Stimulated activated CD8-positive, alpha-beta memory T cell treated with anti-CD3 and anti-CD28 coated beads, Interleukin-7, amount 100 ng/mL, for 4 hours (primary cell): ENCODE results near the gene PLEKHM3.

ENCODE experiments used
- DNase-seq, 2 donors: peaks; one replicate each; pipeline ENCODE4 v3.0.0-alpha.2; 2020; ENCODE audit warnings: low read depth in 2 of 2

PLEKHM3 gene

DNA sequence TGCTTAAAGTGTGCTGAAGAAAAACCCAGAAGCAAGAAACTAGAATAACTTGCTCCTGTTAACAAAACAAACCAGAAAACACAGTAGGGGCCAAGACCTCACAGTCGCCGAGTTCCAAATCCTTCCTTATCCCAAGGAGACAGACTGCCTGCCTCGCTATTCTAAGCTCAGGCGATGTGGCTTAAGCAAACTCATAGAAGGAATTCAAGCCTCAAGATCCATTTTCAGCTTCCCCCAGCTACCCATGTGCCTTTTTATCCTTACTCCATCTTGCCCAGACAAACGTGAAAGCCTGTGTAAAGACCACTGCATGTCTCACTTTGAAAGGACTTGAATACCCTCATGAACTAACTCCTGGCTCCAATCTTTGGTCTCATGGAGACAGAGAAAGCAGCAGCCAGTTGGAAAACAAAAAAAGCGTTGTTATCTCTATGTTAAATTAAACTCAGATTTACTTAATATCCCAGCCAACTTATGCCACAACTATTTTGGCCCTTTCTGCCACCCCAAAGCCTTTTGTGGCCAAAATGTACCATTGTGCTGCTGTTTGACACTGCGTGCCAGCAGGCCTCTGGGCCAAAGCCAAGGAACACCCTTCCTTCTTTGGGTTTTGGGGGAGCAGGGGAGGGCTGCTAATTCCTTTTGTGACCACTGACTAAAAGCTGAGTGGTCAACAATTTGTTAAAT is 132.5 kb downstream of the PLEKHM3 start:
- DNase-seq, result no peak

DNA sequence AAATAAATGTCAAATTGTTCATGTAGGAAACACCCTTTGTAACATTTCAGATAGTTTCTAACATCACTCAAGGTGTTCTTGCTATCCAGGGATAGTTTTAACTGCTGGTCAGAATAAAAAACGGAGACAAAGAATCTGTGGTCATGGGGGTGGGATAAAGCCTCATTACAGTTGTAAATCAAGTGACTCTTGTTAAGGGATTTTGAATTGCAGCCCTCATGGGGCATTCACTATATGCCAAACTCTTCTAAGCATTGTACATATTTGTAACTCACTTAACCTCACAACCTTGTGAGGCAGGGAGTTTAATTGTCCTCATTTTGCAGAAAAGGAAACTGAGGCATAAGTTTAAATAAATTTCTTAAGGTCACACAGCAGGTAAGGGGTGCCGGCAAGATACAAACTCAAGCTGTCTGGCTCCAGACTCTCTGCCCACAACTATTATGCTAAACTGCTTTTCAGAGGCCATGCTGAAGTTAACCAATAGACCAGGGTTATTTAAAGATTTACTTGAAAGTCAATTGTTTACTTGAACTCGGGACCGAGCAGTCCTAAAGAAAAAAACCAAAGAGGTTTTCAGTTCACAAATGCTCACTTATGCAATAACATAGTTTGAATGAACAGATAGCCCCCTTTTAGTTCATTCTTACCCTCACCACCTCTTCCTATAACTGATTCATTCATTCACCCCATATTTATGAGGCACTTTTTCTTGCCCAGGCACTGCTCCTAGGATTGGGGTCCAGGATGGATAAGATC is 134.1 kb downstream of the PLEKHM3 start:
- DNase-seq, result no peak

DNA sequence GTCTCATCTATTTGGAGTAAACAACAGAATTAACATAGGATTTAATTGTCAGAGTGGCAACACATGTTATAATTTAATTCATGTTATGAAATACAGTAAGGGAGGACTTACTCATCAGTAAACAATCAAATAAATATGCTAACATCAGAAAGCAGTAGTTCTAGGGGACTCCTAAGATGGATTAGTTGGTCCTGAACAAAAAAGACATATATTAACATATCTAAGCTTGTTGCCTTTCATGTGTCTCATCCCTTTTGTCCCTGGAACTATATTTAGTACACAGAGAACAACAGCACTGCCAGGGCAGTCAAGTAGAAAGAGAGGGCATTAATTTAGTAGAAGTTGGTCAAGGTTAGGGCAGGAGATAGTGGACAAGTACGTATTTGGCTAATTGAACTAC is 137.8 kb downstream of the PLEKHM3 start:
- no peak for DNase-seq

DNA sequence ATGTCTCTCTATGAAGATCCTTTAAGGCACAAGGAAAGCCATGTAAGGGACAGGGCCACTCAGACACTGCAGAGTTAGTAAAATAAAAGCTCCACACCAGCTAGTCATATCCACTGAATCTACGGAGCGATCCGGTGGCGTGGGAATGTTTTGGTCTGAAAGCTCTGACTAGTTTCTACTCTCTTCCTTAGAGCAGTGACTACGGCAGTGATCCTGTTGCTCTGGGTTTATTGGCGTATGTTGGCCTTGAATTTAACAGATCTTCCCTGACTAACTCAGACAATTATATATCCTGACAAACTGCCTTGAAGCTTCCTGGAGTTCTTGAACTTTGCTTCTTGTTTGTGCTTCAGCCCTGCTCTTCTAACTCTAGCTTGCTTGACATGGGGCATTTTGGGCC is 140.3 kb downstream of the PLEKHM3 start:
- no peak for DNase-seq

DNA sequence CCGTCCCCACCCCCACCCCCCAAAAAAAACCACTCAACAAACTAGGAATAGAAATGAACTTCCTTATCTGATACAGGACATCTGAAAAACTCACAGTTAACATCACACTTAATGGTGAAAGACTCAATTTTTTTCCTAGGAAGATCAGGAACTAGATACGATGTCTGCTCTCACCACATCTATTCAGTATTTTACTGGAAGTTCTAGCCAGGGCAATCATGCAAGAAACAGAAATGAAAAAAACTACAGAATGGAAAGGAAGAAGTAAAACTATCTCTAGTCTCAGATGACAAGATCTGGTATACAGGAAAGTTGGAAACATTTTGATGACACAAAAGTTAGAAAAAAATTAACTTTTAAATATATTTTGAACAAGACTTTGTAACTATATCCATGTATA is 141.2 kb downstream of the PLEKHM3 start:
- DNase-seq, result no peak

DNA sequence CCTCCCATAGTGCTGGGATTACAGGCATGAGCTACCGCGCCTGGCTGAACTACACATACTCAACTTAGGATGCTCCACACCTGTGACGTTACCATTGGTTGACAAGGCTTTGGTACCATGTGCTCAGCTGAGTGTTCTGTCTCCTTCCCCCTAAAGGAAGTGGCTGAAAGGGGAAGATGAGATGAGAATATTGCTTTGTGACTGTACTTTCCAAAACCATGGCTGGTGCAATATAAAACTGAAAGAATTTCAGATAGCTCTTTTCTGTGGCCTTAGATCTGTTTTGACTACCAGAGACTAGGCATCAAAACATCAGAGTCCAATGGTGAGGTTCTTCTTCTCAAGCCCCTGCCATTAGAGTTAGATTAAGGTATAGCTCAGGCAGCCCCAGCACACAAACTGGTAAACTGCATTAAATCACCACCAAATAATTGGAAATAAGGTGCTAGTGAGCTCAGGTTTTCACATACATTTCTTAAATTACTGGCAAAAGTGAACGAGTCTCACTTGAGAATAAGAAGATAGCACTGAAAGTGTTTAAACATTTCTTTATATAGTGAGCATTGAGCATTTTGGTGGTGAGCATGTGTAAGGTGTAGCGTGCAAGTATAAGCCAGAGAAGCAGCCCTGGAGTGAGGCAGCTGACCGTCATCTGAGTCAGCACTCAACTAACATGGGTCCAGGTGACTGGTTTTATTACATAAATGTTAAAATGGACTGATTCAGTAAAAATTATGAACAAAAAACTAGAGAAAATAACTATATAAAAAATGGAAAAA is 142.1 kb downstream of the PLEKHM3 start:
- DNase-seq, result no peak

DNA sequence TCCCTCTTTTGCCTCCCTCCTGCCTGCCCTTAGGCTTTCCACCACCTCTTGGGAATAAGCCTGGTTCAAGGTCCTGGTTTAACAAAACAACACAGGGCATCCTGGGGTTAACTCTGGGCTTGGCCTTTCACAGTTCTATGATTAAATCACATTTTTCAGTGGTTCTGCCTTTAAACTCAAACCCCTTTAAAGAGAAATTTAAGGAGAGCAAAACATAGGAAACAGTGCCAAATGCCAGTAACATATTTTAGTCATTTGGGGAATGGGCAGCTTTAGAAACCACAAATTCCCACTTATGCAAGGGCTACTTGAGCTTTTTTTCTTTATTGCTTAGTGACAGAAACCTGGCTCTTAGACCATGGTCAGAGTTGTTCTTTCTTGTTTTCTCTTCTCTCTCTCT is 143.4 kb downstream of the PLEKHM3 start:
- DNase-seq, result no peak

DNA sequence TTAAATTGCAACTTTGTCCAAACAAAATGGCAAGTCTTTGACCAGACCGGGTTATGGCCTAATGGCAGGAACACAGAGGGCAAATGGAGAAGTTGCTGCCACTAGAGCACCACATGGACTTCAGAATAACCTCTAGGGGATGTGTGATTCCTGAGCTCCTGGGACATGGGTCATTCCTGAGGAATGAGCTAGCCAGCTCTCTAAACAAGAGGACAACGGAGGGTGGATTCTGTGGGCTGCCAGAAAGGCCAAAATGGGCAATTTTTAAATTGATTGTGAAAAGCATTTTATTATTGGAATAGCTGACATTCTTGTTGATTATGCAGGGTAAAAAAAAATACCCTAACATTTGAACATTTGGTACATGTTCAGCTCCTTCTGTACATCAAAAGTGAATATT is 145.8 kb downstream of the PLEKHM3 start:
- no peak for DNase-seq

DNA sequence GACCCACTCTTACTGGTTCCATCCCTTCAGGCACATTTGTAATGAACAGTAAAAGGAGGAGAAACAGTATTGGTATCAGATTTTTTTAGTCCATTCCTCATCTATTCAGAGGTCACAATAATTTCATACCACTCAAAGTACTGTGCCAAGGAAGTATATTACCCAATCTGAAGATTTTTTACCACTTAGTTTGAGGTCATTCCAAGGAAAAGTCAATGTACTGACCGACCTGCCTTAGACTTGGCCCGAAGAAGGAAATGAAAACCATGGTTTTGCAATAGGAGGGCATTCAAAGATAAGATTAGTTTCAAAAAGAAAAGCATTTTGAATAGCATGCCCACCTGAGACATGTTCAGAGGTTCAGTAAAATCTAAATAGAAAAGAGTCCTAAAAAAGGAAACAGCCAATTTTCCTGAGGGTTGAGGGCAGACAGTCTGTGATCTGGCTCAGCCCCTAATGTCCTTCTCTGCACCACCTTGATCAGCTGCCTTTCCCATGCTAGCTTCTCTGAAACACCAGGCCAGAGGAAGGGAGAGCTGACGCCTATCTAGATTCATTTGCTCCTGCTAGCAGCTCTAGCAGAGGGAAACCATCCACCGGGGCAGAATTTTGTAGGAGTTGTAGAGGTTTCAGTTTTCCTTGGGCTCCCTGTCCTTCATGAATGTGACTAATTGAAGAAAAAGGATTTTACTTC is 148.3 kb downstream of the PLEKHM3 start:
- DNase-seq, result no peak

DNA sequence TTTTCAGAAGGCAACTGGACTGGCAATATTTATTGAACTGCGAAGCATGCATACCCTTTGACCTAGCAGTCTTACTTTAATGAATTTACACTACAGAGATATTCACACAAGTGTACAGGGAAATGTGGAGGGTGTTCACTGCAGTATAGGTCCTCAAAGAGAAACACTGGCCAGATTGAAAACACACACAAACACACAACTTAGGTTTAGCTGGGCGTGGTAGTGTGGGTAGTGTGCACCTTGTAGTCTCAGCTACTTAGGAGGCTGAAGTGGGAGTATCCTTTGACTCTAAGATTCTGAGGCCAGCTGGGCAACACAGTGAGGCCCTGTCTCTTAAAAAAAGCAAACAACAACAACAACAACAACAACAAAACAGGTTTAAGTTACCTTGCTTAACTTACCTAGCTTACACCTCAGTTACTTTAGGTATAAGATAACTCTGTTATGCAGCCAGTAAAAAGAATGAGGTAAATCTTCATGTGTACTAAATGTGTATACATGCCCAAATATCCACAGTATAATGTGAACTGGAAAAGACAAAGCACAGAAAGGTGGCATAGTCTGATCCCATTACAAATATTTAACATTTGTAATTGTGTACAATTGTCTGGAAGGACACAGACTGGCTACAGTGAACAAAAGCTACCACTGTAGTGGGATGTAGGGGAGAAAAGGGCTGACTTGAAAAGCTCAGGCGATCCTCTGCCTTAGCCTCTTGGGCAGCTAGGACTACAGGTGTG is 149.7 kb downstream of the PLEKHM3 start:
- DNase-seq, result no peak

DNA sequence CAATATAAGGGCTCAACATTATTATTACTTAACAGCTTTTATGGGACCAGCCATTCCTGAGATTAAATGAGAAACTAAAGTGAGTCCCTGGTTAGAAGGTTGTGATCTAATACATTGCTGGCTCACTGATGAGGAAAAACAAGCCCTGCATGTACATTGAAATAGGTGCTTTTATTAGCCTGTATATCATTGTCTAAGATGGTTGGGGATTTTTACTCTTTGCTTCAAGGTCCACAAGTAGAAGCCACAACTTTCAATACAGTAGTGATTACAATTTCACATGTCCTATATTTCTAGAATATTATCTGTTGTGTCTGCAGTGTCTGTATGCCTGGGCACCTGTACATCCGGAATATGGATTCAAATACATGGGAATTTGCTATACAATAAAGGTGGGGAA is 151.5 kb downstream of the PLEKHM3 start:
- DNase-seq, result no peak

DNA sequence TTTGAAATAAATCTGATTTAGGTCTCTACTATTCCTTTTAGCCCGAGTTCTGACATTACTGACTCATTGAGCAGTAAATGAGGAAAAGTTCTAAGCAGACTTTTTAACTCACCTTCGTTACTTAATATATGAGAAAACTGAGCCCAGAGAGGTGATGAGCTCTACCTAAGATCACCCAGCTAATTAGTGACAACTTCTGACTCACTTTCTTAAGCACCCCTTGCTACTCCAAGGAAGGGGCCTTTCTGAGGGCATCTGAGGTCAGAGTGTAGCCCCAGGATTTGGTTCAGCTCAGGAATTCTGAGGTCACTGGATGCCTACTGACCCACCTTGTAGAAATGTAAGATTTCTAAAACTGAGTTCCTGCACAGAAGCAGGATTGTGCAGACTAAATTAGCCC is 153.4 kb downstream of the PLEKHM3 start:
- no peak for DNase-seq

DNA sequence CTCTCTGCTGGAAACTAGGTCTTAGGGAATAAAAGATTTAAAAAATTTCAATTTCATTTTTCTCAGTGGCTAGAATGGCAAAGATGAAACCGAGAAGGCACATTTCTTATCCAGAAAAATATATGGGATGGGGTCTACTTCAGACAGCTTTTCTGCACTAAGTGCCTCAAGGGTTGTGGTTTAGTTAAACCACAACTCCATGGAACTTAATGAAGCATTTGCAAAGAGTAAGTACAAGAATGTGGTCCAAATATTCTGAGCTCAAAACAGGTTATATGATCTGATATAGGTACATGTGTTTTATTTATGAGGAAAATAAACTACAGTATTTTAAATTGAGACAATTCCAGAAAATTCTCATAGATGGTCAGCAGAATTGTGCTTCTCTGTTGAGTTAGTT is 153.8 kb downstream of the PLEKHM3 start:
- no peak for DNase-seq

DNA sequence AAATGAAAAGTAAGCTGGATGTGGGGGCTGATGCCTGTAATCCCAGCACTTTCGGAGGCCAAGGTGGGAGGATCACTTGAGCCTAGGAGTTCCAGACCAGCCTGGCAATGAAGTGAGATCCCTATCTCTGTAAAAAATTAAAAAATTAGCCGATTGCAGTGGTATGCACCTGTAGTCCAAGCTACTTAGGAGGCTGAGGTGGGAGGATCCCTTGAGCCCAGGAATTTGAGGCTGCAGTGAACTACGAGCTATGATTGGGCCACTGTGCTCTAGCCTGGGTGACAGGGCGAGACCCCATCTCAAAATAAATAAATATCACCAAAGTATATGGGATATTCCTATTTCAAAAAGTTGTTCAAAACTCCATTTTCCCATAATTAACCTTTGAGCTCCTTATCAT is 154.5 kb downstream of the PLEKHM3 start:
- no peak for DNase-seq

DNA sequence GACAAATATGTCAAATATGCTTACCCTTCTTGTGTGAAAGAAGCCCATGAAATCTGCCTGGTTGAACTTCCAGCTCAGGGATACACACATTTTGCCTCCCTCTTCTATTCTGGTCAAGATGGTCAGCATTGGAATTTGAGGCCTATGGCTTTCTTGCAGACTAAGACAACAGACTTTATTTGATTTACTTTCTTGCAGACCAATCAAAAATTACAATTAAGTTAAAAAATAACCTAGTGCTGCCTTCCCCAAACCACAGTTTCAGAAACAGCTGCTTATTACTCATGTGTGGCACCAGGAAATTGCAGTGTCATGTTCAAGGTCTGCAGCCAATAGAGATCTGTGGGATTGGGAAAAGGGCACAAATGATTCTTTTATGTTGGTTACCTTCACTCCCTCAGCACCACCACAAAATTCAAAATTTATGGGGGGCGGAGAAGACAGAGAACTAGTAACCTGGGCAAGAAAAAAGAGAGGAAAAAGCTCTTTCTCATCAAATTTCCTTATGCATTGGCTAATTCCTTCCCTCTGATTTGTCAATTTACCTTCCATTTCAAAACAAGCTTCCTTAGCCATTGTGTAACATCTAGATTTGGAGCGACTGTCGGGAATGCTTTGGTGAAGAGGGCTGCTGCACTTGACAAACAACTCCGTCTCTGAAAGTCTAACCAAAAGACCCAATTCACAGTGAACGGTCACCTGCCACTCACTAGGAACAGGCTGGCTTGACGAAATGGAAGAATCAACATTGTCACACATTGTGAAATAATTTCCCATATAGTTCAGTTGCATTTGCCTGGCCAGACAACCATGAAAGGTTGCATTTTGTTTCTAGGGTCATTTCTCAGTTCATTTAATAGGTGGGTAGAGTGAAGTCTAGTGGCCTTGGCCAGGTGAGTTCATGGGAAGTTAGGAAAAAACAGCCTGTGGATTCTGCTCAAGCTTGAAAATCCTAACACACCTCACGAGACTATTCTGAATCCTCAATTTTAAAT is 155.2 kb downstream of the PLEKHM3 start:
- DNase-seq, result no peak

DNA sequence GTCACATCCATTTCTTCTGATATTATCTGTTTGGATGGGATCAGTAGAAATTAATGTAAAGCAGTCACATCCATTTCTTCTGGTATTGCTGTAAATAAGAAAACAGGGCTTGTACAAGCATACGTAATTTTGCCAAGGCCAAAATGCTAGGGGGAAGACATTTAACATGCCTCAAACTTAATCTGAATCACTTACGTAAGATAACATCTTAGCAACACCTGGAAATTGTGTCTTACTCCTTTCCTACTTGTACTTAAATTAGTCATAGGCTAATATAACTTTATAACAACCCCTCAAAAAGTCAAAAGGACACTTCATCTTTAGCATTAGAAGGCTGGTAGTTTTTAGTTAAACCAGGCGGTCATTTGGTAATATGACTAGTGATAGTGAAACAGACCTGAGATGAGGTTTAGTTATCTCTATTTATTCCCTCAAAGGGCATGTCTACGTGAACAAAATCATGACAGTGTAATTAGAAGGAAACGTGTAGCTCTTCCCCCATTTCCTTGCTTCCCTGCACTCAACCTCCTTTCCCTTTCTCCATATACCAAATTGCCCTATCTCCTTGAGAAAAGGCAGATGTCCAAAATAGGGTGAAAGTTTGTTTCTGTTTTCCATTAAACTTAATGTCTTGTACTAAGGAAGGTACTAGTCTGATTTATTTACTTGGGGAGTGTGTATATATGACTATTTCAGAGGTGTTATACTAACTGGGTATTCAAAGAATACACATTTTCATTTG is 156.3 kb downstream of the PLEKHM3 start:
- no peak for DNase-seq

DNA sequence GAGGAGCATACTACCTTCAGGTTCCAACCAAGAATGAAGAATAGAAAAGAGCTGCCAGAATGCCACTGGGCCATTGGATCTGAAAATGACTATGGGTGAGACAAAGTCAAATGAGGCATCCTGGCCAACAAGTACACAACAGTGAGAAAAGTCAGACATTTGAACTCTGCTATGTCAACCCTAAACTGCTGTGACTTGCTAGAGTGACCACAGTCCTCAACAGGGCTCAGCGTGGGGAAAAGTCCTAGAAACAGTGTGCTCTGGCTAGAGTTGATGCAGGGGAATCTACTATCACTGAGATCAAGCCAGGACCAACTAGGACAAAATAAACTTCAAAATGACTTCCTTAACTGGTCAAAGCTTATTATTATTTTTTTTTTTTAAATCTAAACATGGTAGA is 157.4 kb downstream of the PLEKHM3 start:
- DNase-seq, result no peak

DNA sequence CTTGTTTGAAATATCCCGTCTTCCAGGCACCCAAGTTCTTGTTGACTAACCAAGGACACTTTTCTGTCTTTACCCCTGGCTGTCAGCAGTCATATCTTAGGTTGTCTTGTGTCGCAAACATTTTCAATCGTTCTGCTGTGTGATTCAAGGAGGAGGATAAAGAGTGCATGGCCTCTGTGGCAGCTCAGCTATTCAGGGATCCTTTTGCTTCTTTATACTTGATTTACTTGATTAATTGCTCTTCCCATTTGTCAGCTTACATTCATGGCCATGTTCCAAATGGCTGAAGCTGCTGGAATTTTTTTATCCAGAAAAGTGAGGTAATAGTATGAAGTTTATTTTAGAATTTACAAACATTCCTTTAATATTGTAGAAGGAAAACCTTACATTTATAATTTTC is 158.3 kb downstream of the PLEKHM3 start:
- DNase-seq, result no peak

DNA sequence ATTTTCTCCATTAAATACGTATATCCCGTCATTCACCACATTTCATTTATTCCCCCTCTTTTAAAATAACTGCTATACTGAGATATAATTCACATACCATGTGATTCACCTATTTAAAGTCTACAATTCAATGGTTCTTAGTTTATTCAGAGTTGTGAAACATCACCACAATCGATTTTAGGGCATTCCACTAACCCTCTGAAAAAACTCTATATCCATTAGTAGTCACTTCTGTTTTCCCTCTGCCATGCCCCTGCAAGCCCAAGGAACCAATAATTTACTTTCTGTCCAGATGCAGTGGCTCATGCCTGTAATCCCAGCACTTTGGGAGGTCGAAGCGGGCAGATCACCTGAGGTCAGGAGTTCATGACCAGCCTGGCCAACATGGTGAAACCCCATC is 160.1 kb downstream of the PLEKHM3 start:
- DNase-seq, result no peak

DNA sequence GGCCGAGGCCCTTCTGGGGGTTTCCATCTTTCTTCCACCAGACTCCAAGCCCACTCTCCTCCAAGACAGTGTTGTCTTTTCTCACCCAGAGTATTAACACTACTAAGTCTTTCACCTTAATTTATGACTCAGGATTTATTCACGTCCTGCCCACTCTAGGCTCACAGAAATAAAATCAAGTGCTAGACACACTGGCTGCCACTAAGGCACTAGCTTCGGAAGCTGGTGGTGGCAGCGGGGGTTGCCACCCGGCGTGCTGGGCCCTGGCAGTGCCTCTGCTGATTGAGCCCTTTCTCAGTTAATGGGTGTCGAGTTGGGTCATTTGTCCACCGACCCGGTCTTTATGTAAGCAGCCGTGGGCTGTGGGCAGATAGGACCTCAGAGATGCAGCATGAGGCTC is 162.0 kb downstream of the PLEKHM3 start:
- DNase-seq, result no peak
